ENCODE results near the gene CAB39. TPM values are rescaled to one million over a fixed set of nuclear protein-coding genes. Genes with fewer than 3 reads are reported as not detected.

Gene CAB39
- polyA plus RNA-seq, 1 of the 3 experiments (the other 2 are of a cell fraction) = 15.7 TPM

- no peaks in the 10 kb centered on the region for H3K9me2 ChIP-seq
- 79% methylated on average over 6 of the region's 6 CpGs for WGBS (ENCODE audit: low lambda C conversion rate)
- no peak for TF ChIP-seq JUND (IDR thresholded peaks at IDR 0.05)
- no peak for TF ChIP-seq USF2 (IDR thresholded peaks at IDR 0.05; ENCODE audit: borderline replicate concordance, low read depth, low read length)
- no peak for TF ChIP-seq TCF12 (IDR thresholded peaks at IDR 0.05)
- TF ChIP-seq REST (IDR thresholded peaks at IDR 0.05; ENCODE audit: low read depth, low read length) = no peak
- no peak for TF ChIP-seq EP300 (IDR thresholded peaks at IDR 0.05; ENCODE audit: borderline replicate concordance in 1 of 2, low read depth in 1 of 2, low read length in 1 of 2)
- TF ChIP-seq CHD2 (IDR thresholded peaks at IDR 0.05; ENCODE audit: low read length, partially characterized antibody) = no peak
- no peak for TF ChIP-seq MAX (IDR thresholded peaks at IDR 0.05; ENCODE audit: low read depth)
- TF ChIP-seq FOSL2 (IDR thresholded peaks at IDR 0.05; ENCODE audit: borderline replicate concordance, low read depth) = no peak
- TF ChIP-seq ELF1 (IDR thresholded peaks at IDR 0.05) = no peak
Measured at GRCh38 chr2:230695551-230695950, 17.1 kb upstream of the CAB39 start.

GRCh38 chr2:230696670-230697069, 16.0 kb upstream of the CAB39 start:
- H3K9me3 ChIP-seq = no peaks in the 10 kb centered on the region
- no peak overlapping the region for H3K27ac ChIP-seq (ENCODE audit: low read depth in 2 of 2, low read length in 1 of 2)
- no peaks in the 10 kb centered on the region for H3K79me2 ChIP-seq (ENCODE audit: insufficient read depth)
- no peaks in the 10 kb centered on the region for H3F3A ChIP-seq (replicated peaks; ENCODE audit: insufficient read depth)
- no peaks in the 10 kb centered on the region for H3K9me2 ChIP-seq
- no peaks in the 10 kb centered on the region for H3K36me3 ChIP-seq (replicated peaks in 1 of 2; ENCODE audit: control insufficient read depth in 1 of 2, insufficient read depth in 2 of 2, low read length in 1 of 2)
- no peak for DNase-seq
- H3K4me3 ChIP-seq (ENCODE audit: low read depth in 2 of 2, low read length in 1 of 2) = no peak overlapping the region
- H2AFZ ChIP-seq (ENCODE audit: low read depth) = no peak overlapping the region
- H3K4me2 ChIP-seq = no peak overlapping the region
- POLR2A ChIA-PET = no interaction called here
- no peaks in the 10 kb centered on the region for H3K27me3 ChIP-seq (ENCODE audit: insufficient read depth)
- H3K4me1 ChIP-seq (ENCODE audit: control insufficient read depth in 1 of 2, insufficient read depth in 2 of 2, low read depth in 1 of 2, low read length in 1 of 2) = no peaks in the 10 kb centered on the region
- CTCF ChIA-PET = no interaction called here
- TF ChIP-seq MEF2A (IDR thresholded peaks at IDR 0.05; ENCODE audit: borderline replicate concordance, low read depth) (no peak), NRF1 (IDR thresholded peaks at IDR 0.05; ENCODE audit: low read depth, low read length) (no peak), NFIC (IDR thresholded peaks at IDR 0.05; ENCODE audit: borderline replicate concordance) (no peak)
- no peaks in the 10 kb centered on the region for H4K20me1 ChIP-seq (ENCODE audit: insufficient read depth)
- no peak overlapping the region for H3K9ac ChIP-seq

More at GRCh38 chr2:230695551-230695950, 17.1 kb upstream of the CAB39 start:
- no peaks in the 10 kb centered on the region for H3F3A ChIP-seq (replicated peaks; ENCODE audit: insufficient read depth)
- CTCF ChIA-PET = interaction anchor here (1.4 kb wide), 1 partner anchor 17 kb away, joined by 5 read pairs; the partner anchor contains the start of gene CAB39
- DNase-seq = no peak
- POLR2A ChIA-PET = no interaction called here
- H3K79me2 ChIP-seq (ENCODE audit: insufficient read depth) = no peaks in the 10 kb centered on the region
- no peaks in the 10 kb centered on the region for H3K9me3 ChIP-seq
- H2AFZ ChIP-seq (ENCODE audit: low read depth) = no peak overlapping the region
- H3K4me1 ChIP-seq (ENCODE audit: control insufficient read depth in 1 of 2, insufficient read depth in 2 of 2, low read depth in 1 of 2, low read length in 1 of 2) = no peaks in the 10 kb centered on the region; a peak in 1 of 4 replicates
- H3K4me2 ChIP-seq = no peak overlapping the region
- no peak overlapping the region for H3K9ac ChIP-seq
- H3K36me3 ChIP-seq (replicated peaks in 1 of 2; ENCODE audit: control insufficient read depth in 1 of 2, insufficient read depth in 2 of 2, low read length in 1 of 2) = no peaks in the 10 kb centered on the region
- no peak overlapping the region for H3K4me3 ChIP-seq (ENCODE audit: low read depth in 2 of 2, low read length in 1 of 2)
- no peak overlapping the region for H3K27ac ChIP-seq (ENCODE audit: low read depth in 2 of 2, low read length in 1 of 2)
- no peaks in the 10 kb centered on the region for H4K20me1 ChIP-seq (ENCODE audit: insufficient read depth)
- H3K27me3 ChIP-seq (ENCODE audit: insufficient read depth) = no peaks in the 10 kb centered on the region

All from SK-N-SH (cell line).